ENCODE data around the gene FBLN5. TPM values are rescaled to one million over a fixed set of nuclear protein-coding genes. Genes with fewer than 3 reads are reported as not detected.

The FBLN5 gene
- total RNA-seq, 1 donor from 2014 or later: 130 TPM

GRCh38 chr14:91829511-91829910 lies 118.0 kb downstream of the FBLN5 start:
- TF ChIP-seq CTCF (IDR thresholded peaks at IDR 0.05): no peak
- Histone ChIP-seq H3K27me3 (ENCODE audit: low read depth) (no peaks in the 10 kb centered on the region), H3K27ac (no peak overlapping the region), H3K36me3 (no peaks in the 10 kb centered on the region), H3K4me3 (no peak overlapping the region), H3K9me3 (peaks cover 5% of the 10 kb centered on the region), H3K4me1 (peaks cover 11% of the 10 kb centered on the region)
- DNase-seq (no peak), ATAC-seq (no peak)
- intact Hi-C loops (cut with DNase I): no loop called here

GRCh38 chr14:91827746-91828145 lies 119.7 kb downstream of the FBLN5 start:
- intact Hi-C loops (cut with DNase I): no loop called here
- no peak overlapping the region for H3K4me3 ChIP-seq
- no peaks in the 10 kb centered on the region for H3K27me3 ChIP-seq (ENCODE audit: low read depth)
- TF ChIP-seq CTCF (IDR thresholded peaks at IDR 0.05): no peak
- DNase-seq (no peak), ATAC-seq (no peak)
- H3K4me1 ChIP-seq: peaks cover 5% of the 10 kb centered on the region
- no peak overlapping the region for H3K27ac ChIP-seq
- peaks cover 5% of the 10 kb centered on the region for H3K9me3 ChIP-seq
- no peaks in the 10 kb centered on the region for H3K36me3 ChIP-seq

Other genes with a start within 250 kb of the FBLN5 start
- 2.8 TPM for gene CATSPERB, start 215.6 kb downstream of the FBLN5 start, total RNA-seq
- gene TC2N, start 80.2 kb downstream of the FBLN5 start, total RNA-seq: 53.1 TPM
- 62.6 TPM for gene TRIP11, start 92.4 kb upstream of the FBLN5 start, total RNA-seq
- 47.9 TPM for gene ATXN3, start 158.9 kb upstream of the FBLN5 start, total RNA-seq
- 124 TPM for gene NDUFB1, start 174.0 kb upstream of the FBLN5 start, total RNA-seq
- 65.4 TPM for gene CPSF2, start 174.3 kb upstream of the FBLN5 start, total RNA-seq